Activated CD4-positive, alpha-beta T cell treated with anti-CD3 and anti-CD28 coated beads, Interleukin-2, amount 50 U/mL, for 1 hour (primary cell): ENCODE results near the gene ADM5.
"Not testable (repeated sequence)": the region's sequence is repeated elsewhere in the genome, so short reads cannot be mapped to it uniquely, and the experiment has no call there.

Source experiments
- DNase-seq: peaks from one replicate; pipeline ENCODE4 v3.0.0-alpha.2; 2020

ADM5 gene

DNA sequence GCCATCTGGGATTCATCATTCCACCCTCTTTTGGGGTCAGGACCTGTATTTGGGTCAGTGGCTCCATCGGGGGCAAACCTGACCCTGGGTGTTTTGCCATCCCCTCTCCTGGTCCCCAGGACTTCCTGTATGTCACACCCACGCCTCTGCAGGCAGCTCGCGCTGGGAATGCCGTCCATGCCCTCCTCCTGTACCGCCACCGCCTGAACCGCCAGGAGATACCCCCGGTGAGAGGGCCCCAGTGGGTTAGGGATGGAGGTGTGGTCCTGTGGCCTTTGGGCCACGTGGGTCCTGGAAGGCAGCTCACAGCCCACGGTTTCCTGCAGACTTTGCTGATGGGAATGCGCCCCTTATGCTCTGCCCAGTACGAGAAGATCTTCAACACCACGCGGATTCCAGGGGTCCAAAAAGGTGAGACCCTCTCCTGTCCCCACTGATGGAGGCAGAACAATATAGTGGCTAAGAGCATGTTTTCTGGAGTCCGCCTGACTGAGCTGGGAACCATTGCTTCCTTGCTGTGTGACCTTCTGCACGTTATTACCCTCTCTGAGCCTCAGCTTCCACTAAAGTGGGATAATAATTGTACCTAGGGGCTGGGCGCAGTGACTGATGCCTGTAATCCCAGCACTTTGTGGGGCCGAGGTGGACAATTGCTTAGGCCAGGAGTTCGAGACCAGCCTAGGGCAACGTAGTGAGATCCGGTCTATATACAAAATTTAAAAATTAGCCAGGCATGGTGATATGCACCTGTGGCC lies 15.7 kb downstream of the ADM5 start:
- no peak for DNase-seq

DNA sequence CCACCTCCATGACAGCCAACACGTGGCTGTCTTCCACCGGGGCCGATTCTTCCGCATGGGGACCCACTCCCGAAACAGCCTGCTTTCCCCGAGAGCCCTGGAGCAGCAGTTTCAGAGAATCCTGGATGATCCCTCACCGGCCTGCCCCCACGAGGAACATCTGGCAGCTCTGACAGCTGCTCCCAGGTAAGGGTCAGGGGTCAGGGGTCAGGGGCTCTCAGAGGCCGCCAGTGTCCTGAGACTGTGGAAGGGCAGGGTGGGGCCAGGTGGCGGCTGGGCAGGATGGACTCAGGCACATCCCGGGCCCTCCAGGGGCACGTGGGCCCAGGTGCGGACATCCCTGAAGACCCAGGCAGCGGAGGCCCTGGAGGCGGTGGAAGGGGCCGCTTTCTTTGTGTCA lies 16.5 kb downstream of the ADM5 start:
- DNase-seq: no peak

DNA sequence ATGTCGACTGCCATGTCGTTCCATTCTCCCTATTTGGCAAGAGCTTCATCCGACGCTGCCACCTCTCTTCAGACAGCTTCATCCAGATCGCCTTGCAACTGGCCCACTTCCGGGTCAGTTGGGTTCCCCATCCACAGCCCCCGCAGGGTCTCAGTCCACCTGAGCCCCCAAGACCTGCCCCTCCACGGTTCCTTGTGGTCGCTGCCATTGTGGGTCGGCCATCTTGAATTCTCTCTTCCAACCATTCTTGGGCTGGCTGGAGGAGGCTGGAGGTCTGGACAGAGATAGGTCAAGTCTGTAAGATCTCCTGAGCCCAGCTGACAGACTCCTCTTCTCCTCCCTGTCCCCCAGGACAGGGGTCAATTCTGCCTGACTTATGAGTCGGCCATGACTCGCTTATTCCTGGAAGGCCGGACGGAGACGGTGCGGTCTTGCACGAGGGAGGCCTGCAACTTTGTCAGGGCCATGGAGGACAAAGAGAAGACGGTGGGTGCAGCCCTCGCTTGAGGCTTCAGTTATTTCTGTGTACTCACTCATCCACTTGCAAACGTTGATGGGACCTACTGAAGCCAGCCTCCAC lies 21.1 kb downstream of the ADM5 start:
- no peak for DNase-seq

DNA sequence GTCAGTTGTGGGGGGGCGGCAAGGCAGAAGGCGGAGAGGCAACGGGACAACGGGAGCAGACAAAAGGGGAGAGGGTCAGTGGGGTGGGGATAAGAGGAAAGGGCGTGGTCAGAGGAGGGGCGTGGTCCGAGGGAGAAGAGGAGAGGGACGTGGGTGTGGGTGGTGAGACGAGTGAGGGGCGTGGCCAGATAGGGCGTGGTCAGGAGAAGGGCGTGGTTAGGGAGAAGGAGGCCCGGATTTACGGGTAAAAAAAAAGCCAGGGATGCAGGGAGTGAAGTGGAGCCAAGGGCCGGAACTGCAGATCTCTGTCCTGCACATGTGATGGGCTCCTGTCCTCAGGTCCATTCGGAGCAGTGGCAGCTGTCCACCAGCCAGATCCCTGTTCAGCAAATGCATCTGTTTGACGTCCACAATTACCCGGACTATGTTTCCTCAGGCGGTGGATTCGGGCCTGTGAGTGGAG lies 23.0 kb downstream of the ADM5 start:
- DNase-seq: no peak

DNA sequence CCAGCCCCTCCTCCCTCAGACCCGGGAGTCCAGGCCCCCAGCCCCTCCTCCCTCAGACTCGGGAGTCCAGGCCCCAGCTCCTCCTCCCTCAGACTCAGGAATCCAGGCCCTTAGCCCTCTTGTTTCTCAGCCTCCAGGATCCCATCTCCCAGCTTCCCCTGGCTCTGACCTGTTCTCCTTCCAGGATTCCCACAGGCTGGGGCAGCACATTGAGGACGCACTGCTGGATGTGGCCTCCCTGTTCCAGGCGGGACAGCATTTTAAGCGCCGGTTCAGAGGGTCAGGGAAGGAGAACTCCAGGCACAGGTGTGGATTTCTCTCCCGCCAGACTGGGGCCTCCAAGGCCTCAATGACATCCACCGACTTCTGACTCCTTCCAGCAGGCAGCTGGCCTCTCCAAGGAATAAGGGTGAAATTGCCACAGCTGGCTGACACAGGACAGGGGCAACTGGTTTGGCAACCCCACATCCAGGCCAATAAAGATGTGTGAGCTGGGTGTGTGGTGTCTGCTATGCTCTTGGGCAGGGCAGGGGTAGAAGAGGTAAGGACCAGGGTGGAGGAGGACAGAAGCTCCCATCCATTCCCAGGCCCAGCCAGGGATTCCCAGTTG lies 23.9 kb downstream of the ADM5 start:
- no peak for DNase-seq

DNA sequence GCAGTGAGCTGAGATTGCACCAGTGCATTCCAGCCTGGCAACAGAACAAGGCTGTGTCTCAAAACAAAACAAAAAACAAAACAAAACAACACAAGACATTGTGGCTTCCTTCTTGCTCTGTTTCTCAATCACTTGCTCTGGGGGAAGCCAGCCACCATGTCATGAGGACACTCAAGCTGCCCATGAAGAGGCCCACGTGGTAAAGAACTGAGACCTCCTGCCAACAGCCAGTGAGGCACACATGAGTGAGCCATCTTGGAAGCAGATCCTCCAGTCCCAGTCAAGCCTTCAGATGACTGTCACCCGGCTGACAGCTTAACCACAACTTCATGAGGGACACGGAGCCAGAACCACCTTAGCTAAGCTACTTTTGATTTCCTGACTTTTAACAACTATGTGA lies 26.8 kb downstream of the ADM5 start:
- DNase-seq: no peak

DNA sequence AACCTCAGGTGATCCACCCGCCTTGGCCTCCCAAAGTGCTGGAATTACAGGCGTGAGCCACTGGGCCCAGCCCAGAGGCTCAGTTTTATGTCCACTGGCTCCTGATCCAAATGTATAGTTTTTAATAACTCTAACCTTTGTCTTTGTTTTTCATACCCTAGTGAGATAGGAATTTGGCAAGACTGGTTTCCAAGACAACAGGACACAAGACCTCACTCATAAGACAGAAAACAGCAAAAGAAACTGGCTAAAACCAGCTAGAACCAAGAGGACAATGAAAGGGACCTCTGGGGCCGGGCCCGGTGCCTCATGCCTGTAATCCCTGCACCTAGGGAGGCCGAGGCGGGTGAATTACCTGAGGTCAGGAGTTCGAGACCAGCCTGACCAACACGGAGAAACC lies 29.1 kb downstream of the ADM5 start:
- DNase-seq: no peak

DNA sequence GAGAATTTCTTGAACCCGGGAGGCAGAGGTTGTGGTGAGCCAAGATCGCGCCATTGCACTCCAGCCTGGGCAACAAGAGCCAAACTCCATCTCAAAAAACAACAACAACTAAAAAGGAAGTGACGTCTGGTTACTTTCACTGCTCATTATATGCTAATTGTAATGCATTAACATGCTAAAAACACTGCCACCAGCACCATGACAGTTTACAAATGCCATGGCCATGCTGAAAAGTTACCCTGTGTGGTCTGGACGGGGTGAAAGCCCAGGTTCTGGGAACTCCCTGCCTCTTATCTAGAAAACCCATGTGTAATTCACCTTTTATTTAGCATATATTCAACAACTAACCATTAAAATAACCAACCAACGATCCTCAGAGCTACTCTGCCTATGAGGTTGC lies 29.6 kb downstream of the ADM5 start:
- no peak for DNase-seq

DNA sequence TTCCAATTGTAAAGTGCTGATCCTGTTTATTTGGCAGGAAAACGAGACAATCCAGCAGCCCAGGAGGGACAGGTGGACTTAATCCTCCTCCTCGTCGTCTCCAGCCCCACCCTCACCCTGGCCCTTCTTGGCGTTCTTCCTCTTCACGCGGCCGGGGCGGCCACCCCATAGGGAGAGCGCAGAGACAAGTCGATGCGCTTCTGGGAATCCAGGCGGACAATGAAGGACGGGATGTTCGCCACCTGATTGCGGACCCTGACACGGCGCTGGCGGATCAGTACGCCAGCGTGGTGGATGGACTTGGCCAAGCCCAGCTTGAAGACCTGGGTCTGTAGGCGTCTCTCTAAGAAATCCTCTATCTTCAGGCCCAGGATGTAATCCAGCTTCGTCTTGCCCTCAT lies 30.0 kb downstream of the ADM5 start:
- not testable (repeated sequence) for DNase-seq

DNA sequence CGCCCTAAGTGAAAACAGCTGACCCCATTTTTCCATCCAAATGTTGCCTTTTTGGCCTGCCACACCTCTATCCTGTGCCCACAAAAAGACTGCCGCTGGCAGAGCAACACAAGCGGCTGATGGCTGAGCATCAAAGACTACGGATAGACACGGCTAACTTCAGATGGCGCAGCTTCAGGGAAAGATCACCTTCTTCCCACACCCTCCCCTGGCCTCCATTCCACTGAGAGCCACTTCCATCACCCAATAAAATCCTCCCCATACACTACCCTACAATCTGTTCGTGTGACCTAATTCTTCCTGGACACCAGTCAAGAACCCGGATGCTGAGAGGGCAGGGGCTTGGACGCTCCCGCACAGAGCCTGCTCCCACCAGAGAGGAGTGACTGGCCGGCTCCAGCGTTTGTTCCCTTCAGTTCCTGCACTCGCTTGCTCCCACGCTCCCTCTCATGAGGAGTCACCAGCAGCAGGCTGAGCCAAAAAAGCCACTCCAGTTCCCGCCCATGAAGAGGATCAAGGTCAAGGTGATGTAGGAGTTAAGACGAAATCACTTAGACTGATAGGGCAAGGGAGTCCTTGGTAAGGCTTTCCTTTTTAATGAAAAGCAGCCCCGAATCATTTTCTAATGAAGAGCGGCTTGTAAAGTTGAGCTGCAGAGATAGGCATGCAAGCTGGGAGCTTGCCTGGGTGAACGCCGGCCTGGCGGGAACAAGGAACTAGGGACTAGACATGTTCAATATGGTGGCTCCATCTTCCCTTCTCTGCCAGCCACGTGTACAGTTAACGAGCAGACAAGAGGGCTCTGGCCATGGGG lies 38.0 kb downstream of the ADM5 start:
- DNase-seq: no peak

DNA sequence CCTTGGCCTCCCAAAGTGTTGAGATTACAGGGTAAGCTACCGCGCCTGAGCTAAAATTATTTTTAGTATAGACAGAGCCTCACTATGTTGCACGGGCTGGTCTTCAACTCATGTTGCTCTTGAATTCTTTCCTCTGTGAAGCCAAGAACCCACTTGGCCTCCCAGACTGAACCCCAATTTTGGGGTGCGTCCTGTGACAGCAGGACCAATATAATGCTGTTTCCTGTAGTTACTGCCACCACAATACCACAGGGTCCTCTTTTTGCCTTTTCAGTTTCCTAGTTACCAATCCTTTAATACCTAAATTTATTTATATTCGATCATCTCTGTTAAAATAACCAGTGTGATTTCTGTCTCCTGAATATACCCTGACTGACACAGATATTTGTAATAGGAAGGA lies 40.8 kb downstream of the ADM5 start:
- DNase-seq: no peak

DNA sequence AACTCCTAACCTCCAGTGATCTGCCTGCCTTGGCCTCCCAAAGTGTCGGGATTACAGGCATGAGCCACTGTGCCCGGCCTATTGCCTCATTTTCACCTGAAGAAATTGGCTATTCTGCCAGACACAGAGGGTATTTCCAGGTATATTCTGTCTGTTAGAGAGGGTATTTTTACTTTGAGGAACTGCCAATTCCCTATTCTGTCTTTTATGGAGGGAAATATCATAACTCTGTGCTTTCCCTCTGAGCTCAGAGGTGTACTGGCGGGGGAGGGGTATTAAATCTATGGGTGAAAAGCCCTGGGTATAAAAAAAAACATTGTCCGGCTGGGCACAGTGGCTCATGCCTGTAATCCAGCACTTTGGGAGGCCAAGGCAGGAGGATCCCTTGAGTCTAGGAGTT lies 48.9 kb downstream of the ADM5 start:
- no peak for DNase-seq

DNA sequence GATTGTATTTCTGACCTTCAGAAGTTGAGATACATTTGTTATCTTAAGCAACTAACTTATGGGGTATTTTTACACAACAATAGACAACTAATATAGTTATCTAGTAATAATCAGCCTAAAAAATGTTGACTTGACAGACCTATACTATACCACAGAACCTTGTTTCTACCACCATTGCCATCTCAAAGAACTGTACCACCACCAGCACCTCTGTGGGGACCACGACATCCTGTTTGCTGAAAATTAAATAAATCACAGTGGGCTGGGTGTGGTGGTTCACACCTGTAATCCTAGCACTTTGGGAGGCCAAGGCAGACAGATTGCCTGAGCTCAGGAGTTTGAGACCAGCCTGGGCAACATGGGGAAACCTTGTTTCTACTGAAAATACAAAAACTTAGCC lies 49.7 kb downstream of the ADM5 start:
- DNase-seq: no peak

DNA sequence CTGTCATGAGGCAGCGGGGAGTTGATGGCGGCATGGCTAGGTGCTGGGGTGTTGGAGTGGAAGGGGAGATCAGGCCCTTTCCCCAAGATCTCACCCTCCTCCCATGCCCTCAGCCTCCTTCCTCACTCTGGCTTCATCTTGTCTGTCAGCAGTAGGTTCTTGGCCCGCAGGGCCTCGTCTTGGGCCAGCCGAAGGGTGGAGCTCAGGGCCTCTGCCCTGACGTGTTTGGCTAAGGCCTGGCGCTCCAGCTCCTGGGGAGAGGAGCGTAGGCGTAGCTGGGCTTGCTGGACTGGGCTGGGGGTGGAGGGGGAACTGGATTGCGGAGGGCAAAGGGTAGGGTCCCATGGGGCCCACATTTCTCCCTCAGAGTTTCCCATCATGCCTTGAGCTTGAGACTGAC lies 50.5 kb downstream of the ADM5 start:
- DNase-seq: no peak
